GM23338 (cell line): ENCODE data around the gene PCDHGA1. TPM values are rescaled to one million over a fixed set of nuclear protein-coding genes. Genes with fewer than 3 reads are reported as not detected.

Experiments used
- ATAC-seq: fragments of 200-7000 bp; cut with Tn5 transposase; 3 replicates; pipeline ENCODE4 v1.9.1; 2020
- DNase-seq: peaks from one replicate; pipeline ENCODE4 v3.0.0-alpha.2; 2015; ENCODE audit warnings: low spot score
- H2AFZ ChIP-seq: fragments of 200-600 bp; sonication (generic); 2 replicates; pipeline ENCODE4 v1.8.0; 2016; ENCODE audit warnings: antibody characterized with exemption, mild to moderate bottlenecking, moderate library complexity
- H3F3A ChIP-seq: fragments of 200-600 bp; sonication (generic); replicated peaks from 2 replicates; pipeline ENCODE4 v1.8.0; 2017; ENCODE audit warnings: antibody characterized with exemption, mixed run types, low read depth
- H3K27ac ChIP-seq: fragments of 200-600 bp; sonication (generic); 2 replicates; pipeline ENCODE4 v1.6.1; 2016; ENCODE audit warnings: low read depth
- H3K27me3 ChIP-seq: fragments of 200-600 bp; sonication (generic); 2 replicates; pipeline ENCODE4 v1.8.0; 2016; ENCODE audit warnings: mild to moderate bottlenecking, mixed run types, moderate library complexity; ENCODE audit not compliant: insufficient read depth
- H3K36me3 ChIP-seq: fragments of 200-600 bp; sonication (generic); 2 replicates; pipeline ENCODE4 v1.8.0; 2016; ENCODE audit warnings: mild to moderate bottlenecking; ENCODE audit not compliant: insufficient read depth
- H3K4me1 ChIP-seq: fragments of 200-600 bp; sonication (generic); 2 replicates; pipeline ENCODE4 v1.8.0; 2016; ENCODE audit warnings: mild to moderate bottlenecking, moderate library complexity; ENCODE audit not compliant: insufficient read depth
- H3K4me2 ChIP-seq: fragments of 200-600 bp; sonication (generic); 2 replicates; pipeline ENCODE4 v1.7.1; 2017; ENCODE audit warnings: mixed run types
- H3K4me3 ChIP-seq: fragments of 200-600 bp; sonication (generic); 2 replicates; pipeline ENCODE4 v1.6.1; 2016; ENCODE audit warnings: mixed run types
- H3K79me2 ChIP-seq: fragments of 200-600 bp; sonication (generic); replicated peaks from 2 replicates; pipeline ENCODE4 v1.8.0; 2017; ENCODE audit warnings: mild to moderate bottlenecking; ENCODE audit not compliant: insufficient read depth
- H3K9me2 ChIP-seq: fragments of 200-600 bp; sonication (generic); 2 replicates; pipeline ENCODE4 v1.8.0; 2017; ENCODE audit not compliant: insufficient read depth
- H4K20me1 ChIP-seq: fragments of 200-600 bp; sonication (generic); replicated peaks from 2 replicates; pipeline ENCODE4 v1.8.0; 2017; ENCODE audit warnings: mild to moderate bottlenecking; ENCODE audit not compliant: insufficient read depth
- H3K27ac Mint-ChIP-seq: 2 replicates; pipeline ENCODE4 v1.8.0; 2020; ENCODE audit warnings: inconsistent platforms, mild to moderate bottlenecking, moderate library complexity, mixed read lengths
- H3K27me3 Mint-ChIP-seq: 3 replicates; pipeline ENCODE4 v1.8.0; 2022; ENCODE audit warnings: low read depth, mild to moderate bottlenecking, moderate library complexity, mixed read lengths, inconsistent platforms; ENCODE audit not compliant: insufficient read depth, poor library complexity
- H3K36me3 Mint-ChIP-seq: 3 replicates; pipeline ENCODE4 v1.8.0; 2021; ENCODE audit warnings: low read depth, mild to moderate bottlenecking, inconsistent platforms, moderate library complexity, mixed read lengths
- H3K4me1 Mint-ChIP-seq: 3 replicates; pipeline ENCODE4 v1.8.0; 2020; ENCODE audit warnings: mild to moderate bottlenecking, inconsistent platforms, mixed read lengths
- H3K4me3 Mint-ChIP-seq: 3 replicates; pipeline ENCODE4 v1.8.0; 2021; ENCODE audit warnings: moderate library complexity, mild to moderate bottlenecking, inconsistent platforms, mixed read lengths
- H3K9me3 Mint-ChIP-seq: 3 replicates; pipeline ENCODE4 v1.8.0; 2020; ENCODE audit warnings: moderate library complexity, mild to moderate bottlenecking, inconsistent platforms, mixed read lengths
- CREB1 ChIP-seq: fragments of 250-450 bp; sonication (Bioruptor Pico); IDR thresholded peaks from 2 replicates; pipeline ENCODE4 v1.5.0; 2020; ENCODE audit warnings: low read depth, mild to moderate bottlenecking, moderate library complexity
- CTCF ChIP-seq, 2 experiments: fragments of 200-600 bp in 1 of 2; sonication (generic) in 1 of 2; conservative IDR thresholded peaks; 2 replicates each; pipeline versions ENCODE4 v1.5.1 to v1.6.1; 2016 to 2017; ENCODE audit warnings: antibody characterized with exemption in 2 of 2, low read depth in 2 of 2, mild to moderate bottlenecking in 2 of 2, moderate library complexity in 1 of 2
- EZH2 ChIP-seq: fragments of 200-600 bp; sonication (generic); IDR thresholded peaks from one replicate; pipeline ENCODE4 v1.8.0; 2017; ENCODE audit warnings: antibody characterized with exemption, mild to moderate bottlenecking, low read depth; ENCODE audit not compliant: unreplicated experiment
- EZH2phosphoT487 ChIP-seq: fragments of 200-600 bp; sonication (generic); IDR thresholded peaks from one replicate; pipeline ENCODE4 v1.8.1; 2018; ENCODE audit warnings: antibody characterized with exemption; ENCODE audit not compliant: unreplicated experiment
- JUNB ChIP-seq: IDR thresholded peaks from one replicate; pipeline ENCODE4 v1.6.1; 2016; ENCODE audit warnings: antibody characterized with exemption; ENCODE audit not compliant: unreplicated experiment
- POLR2AphosphoS5 ChIP-seq: IDR thresholded peaks from 2 replicates; pipeline ENCODE4 v1.6.1; 2016; ENCODE audit warnings: antibody characterized with exemption, low read depth
- STAT1 ChIP-seq: IDR thresholded peaks from one replicate; pipeline ENCODE4 v1.6.1; 2016; ENCODE audit warnings: antibody characterized with exemption; ENCODE audit not compliant: unreplicated experiment
- ZNF114 ChIP-seq: fragments of 250-450 bp; sonication (Bioruptor Pico); IDR thresholded peaks from 2 replicates; pipeline ENCODE4 v1.5.0; 2020; ENCODE audit warnings: mild to moderate bottlenecking, moderate library complexity
- ZNF331 ChIP-seq: fragments of 250-450 bp; sonication (Bioruptor Pico); IDR thresholded peaks from 2 replicates; pipeline ENCODE4 v1.5.0; 2020; ENCODE audit warnings: low read depth, mild to moderate bottlenecking, moderate library complexity
- polyA plus RNA-seq: library from polyadenylated mRNA; unstranded; fragments of >200 nt; fragmentation: Nextera tagmentation; extraction: Ambion mirVana; gene quantifications from 2 replicates; pipeline ENCODE4 v1.2.1, GENCODE V29; 2016
- total RNA-seq: library from RNA; depleted of rRNA; stranded (reverse); fragments of >200 nt; shearing (Covaris generic); gene quantifications from 2 replicates; pipeline ENCODE4 v1.2.3, GENCODE V29; 2014
- TF ChIP-seq, protein P1 (sequence below): IDR thresholded peaks from 2 replicates; pipeline ENCODE4 v1.6.1; 2016; ENCODE audit warnings: antibody characterized with exemption
- TF ChIP-seq, protein P2 (sequence below): fragments of 250-450 bp; sonication (Bioruptor Pico); IDR thresholded peaks from 2 replicates; pipeline ENCODE4 v1.5.0; 2020; ENCODE audit warnings: mild to moderate bottlenecking, moderate library complexity

PCDHGA1 gene
- total and polyA plus RNA-seq, 2 experiments from 2014 or later: 0.39 to 1.7 TPM

DNA sequence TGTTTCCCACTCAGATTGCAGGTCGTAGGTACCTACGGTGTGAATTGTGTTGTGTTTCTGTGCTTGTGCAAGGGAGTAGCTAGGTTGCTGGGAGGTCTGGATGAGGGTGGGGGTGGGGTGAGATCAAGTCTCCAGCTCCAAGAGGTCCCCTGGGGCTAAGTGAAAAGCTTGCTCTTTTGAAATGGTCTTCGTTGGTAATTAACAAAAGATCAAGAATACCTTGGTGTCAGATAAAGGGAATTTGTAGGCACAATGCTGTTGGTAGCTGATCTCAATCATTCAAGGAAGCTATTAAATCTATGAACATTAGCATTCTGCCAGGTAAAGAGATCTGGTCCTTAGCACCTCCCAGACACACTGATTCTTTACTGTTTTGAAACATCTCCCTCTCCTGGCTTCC lies 153.6 kb downstream of the PCDHGA1 start:
- Histone ChIP-seq H3K4me2 (peak overlapping the region; percentile 74), H3K27ac (no peak overlapping the region), H3K4me3 (peak overlapping the region; percentile 53), H3K4me1 (peaks cover 30% of the 10 kb centered on the region), H3K27me3 (peaks cover 26% of the 10 kb centered on the region), H3K36me3 (no peaks in the 10 kb centered on the region), H3K9me2 (no peaks in the 10 kb centered on the region), H3F3A (no peaks in the 10 kb centered on the region), H4K20me1 (peaks cover 7% of the 10 kb centered on the region), H2AFZ (no peak overlapping the region), H3K79me2 (peaks cover 4% of the 10 kb centered on the region; the same call in 1 of the 2 replicates)
- peaks cover 9% of the 10 kb centered on the region for H3K36me3 Mint-ChIP-seq
- peak; percentile 65 for DNase-seq
- peaks cover 22% of the 10 kb centered on the region for H3K27me3 Mint-ChIP-seq
- H3K4me3 Mint-ChIP-seq: peak overlapping the region; percentile 69
- peak; percentile 34 for ATAC-seq
- TF ChIP-seq ZNF331 (CRISPR knock-in tag) (no peak), CTCF (conservative IDR thresholded peaks at IDR 0.05; ENCODE audit: low read depth in 2 of 2) (no peak)
- TF ChIP-seq, protein P1, sequence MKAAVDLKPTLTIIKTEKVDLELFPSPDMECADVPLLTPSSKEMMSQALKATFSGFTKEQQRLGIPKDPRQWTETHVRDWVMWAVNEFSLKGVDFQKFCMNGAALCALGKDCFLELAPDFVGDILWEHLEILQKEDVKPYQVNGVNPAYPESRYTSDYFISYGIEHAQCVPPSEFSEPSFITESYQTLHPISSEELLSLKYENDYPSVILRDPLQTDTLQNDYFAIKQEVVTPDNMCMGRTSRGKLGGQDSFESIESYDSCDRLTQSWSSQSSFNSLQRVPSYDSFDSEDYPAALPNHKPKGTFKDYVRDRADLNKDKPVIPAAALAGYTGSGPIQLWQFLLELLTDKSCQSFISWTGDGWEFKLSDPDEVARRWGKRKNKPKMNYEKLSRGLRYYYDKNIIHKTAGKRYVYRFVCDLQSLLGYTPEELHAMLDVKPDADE: no peak
- no peaks in the 10 kb centered on the region for H3K9me3 Mint-ChIP-seq
- peaks cover 37% of the 10 kb centered on the region for H3K4me1 Mint-ChIP-seq
- no peak overlapping the region; the same call in 1 of the 2 replicates for H3K27ac Mint-ChIP-seq

DNA sequence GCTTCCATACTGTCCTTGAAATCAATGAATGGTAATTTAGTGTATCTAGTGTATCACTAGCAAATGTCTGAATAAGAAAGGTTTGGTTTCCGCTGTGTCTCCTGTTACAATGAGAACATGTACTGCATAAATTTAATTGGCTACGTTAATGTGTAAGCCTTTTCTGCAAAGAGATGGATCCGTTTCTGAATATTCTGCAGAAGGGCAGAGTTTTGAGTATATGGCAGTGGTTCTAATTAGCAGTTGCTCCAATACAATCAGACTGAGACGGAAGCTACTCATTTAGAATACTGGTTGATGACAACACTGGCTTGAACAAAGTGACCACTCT lies 154.0 kb downstream of the PCDHGA1 start:
- peak overlapping the region; percentile 53 for H3K4me3 ChIP-seq
- no peak overlapping the region for H3K27ac ChIP-seq
- H3K79me2 ChIP-seq: peaks cover 4% of the 10 kb centered on the region; the same call in 1 of the 2 replicates
- Mint-ChIP-seq H3K4me3 (peak overlapping the region; percentile 69), H3K9me3 (no peaks in the 10 kb centered on the region), H3K27ac (no peak overlapping the region; the same call in 1 of the 2 replicates), H3K27me3 (peaks cover 24% of the 10 kb centered on the region), H3K4me1 (peaks cover 40% of the 10 kb centered on the region), H3K36me3 (peaks cover 11% of the 10 kb centered on the region)
- H3K4me1 ChIP-seq: peaks cover 31% of the 10 kb centered on the region
- no peak for DNase-seq
- no peaks in the 10 kb centered on the region for H3F3A ChIP-seq
- ATAC-seq: no peak
- peaks cover 26% of the 10 kb centered on the region for H3K27me3 ChIP-seq
- no peaks in the 10 kb centered on the region for H3K36me3 ChIP-seq
- no peak overlapping the region for H2AFZ ChIP-seq
- no peaks in the 10 kb centered on the region for H3K9me2 ChIP-seq
- H4K20me1 ChIP-seq: peaks cover 3% of the 10 kb centered on the region; the same call in 1 of the 2 replicates
- H3K4me2 ChIP-seq: peak overlapping the region; percentile 74
- TF ChIP-seq STAT1 (no peak), ZNF114 (CRISPR knock-in tag) (no peak), ZNF331 (CRISPR knock-in tag) (no peak), POLR2AphosphoS5 (no peak), CREB1 (CRISPR knock-in tag) (no peak), JUNB (no peak), EZH2 (no peak), EZH2phosphoT487 (no peak)
- TF ChIP-seq, protein P1: no peak
- TF ChIP-seq, protein P2, sequence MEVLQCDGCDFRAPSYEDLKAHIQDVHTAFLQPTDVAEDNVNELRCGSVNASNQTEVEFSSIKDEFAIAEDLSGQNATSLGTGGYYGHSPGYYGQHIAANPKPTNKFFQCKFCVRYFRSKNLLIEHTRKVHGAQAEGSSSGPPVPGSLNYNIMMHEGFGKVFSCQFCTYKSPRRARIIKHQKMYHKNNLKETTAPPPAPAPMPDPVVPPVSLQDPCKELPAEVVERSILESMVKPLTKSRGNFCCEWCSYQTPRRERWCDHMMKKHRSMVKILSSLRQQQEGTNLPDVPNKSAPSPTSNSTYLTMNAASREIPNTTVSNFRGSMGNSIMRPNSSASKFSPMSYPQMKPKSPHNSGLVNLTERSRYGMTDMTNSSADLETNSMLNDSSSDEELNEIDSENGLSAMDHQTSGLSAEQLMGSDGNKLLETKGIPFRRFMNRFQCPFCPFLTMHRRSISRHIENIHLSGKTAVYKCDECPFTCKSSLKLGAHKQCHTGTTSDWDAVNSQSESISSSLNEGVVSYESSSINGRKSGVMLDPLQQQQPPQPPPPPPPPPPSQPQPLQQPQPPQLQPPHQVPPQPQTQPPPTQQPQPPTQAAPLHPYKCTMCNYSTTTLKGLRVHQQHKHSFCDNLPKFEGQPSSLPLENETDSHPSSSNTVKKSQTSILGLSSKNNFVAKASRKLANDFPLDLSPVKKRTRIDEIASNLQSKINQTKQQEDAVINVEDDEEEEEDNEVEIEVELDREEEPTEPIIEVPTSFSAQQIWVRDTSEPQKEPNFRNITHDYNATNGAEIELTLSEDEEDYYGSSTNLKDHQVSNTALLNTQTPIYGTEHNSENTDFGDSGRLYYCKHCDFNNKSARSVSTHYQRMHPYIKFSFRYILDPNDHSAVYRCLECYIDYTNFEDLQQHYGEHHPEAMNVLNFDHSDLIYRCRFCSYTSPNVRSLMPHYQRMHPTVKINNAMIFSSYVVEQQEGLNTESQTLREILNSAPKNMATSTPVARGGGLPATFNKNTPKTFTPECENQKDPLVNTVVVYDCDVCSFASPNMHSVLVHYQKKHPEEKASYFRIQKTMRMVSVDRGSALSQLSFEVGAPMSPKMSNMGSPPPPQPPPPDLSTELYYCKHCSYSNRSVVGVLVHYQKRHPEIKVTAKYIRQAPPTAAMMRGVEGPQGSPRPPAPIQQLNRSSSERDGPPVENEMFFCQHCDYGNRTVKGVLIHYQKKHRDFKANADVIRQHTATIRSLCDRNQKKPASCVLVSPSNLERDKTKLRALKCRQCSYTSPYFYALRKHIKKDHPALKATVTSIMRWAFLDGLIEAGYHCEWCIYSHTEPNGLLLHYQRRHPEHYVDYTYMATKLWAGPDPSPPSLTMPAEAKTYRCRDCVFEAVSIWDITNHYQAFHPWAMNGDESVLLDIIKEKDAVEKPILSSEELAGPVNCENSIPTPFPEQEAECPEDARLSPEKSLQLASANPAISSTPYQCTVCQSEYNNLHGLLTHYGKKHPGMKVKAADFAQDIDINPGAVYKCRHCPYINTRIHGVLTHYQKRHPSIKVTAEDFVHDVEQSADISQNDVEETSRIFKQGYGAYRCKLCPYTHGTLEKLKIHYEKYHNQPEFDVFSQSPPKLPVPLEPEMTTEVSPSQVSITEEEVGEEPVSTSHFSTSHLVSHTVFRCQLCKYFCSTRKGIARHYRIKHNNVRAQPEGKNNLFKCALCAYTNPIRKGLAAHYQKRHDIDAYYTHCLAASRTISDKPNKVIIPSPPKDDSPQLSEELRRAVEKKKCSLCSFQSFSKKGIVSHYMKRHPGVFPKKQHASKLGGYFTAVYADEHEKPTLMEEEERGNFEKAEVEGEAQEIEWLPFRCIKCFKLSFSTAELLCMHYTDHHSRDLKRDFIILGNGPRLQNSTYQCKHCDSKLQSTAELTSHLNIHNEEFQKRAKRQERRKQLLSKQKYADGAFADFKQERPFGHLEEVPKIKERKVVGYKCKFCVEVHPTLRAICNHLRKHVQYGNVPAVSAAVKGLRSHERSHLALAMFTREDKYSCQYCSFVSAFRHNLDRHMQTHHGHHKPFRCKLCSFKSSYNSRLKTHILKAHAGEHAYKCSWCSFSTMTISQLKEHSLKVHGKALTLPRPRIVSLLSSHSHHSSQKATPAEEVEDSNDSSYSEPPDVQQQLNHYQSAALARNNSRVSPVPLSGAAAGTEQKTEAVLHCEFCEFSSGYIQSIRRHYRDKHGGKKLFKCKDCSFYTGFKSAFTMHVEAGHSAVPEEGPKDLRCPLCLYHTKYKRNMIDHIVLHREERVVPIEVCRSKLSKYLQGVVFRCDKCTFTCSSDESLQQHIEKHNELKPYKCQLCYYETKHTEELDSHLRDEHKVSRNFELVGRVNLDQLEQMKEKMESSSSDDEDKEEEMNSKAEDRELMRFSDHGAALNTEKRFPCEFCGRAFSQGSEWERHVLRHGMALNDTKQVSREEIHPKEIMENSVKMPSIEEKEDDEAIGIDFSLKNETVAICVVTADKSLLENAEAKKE (CRISPR knock-in tag): no peak
